ENCODE measurements around the gene PTPRE. TPM values are rescaled to one million over a fixed set of nuclear protein-coding genes. Genes with fewer than 3 reads are reported as not detected.

The PTPRE gene
- total and polyA plus RNA-seq, 9 donors = 3.3 to 6.3 (median 4.4) TPM

- DNase-seq = peak; percentile 74
- peaks cover 34% of the 10 kb centered on the region for H3K4me1 ChIP-seq (ENCODE audit: control insufficient read depth, insufficient read depth, low read length)
- H3K4me3 ChIP-seq (ENCODE audit: low read length) = no peak overlapping the region
- H3K27ac ChIP-seq (ENCODE audit: low read length) = peak overlapping the region; percentile 70
- 42% methylated on average over 7 of the region's 19 CpGs for whole genome bisulfite sequencing (ENCODE audit: insufficient coverage)
- peaks cover 3% of the 10 kb centered on the region for H3K27me3 ChIP-seq (ENCODE audit: control insufficient read depth, insufficient read depth, low read length)
- peaks cover 11% of the 10 kb centered on the region for H3K36me3 ChIP-seq (ENCODE audit: control insufficient read depth, insufficient read depth, low read length)
- no peaks in the 10 kb centered on the region for H3K9me3 ChIP-seq (replicated peaks; ENCODE audit: control insufficient read depth, low read depth, low read length)
Observed at GRCh38 chr10:128062881-128063563, 156.1 kb downstream of the PTPRE start.

- H3K4me3 ChIP-seq (ENCODE audit: low read length) = no peak overlapping the region
- DNase-seq = no peak
- 69% methylated on average over 6 of the region's 7 CpGs for WGBS (ENCODE audit: insufficient coverage)
- peak overlapping the region; percentile 76 for H3K27ac ChIP-seq (ENCODE audit: low read length)
- H3K27me3 ChIP-seq (ENCODE audit: control insufficient read depth, insufficient read depth, low read length) = peaks cover 3% of the 10 kb centered on the region
- peaks cover 34% of the 10 kb centered on the region for H3K4me1 ChIP-seq (ENCODE audit: control insufficient read depth, insufficient read depth, low read length)
- H3K36me3 ChIP-seq (ENCODE audit: control insufficient read depth, insufficient read depth, low read length) = peaks cover 13% of the 10 kb centered on the region
- H3K9me3 ChIP-seq (replicated peaks; ENCODE audit: control insufficient read depth, low read depth, low read length) = no peaks in the 10 kb centered on the region
Observed at GRCh38 chr10:128063736-128064107, 156.8 kb downstream of the PTPRE start.

GRCh38 chr10:128064108-128064969 lies 157.4 kb downstream of the PTPRE start:
- peaks cover 36% of the 10 kb centered on the region for H3K4me1 ChIP-seq (ENCODE audit: control insufficient read depth, insufficient read depth, low read length)
- H3K36me3 ChIP-seq (ENCODE audit: control insufficient read depth, insufficient read depth, low read length) = peaks cover 14% of the 10 kb centered on the region
- WGBS (ENCODE audit: insufficient coverage) = 54% methylated on average over 9 of the region's 11 CpGs
- peaks cover 3% of the 10 kb centered on the region for H3K27me3 ChIP-seq (ENCODE audit: control insufficient read depth, insufficient read depth, low read length)
- no peak overlapping the region for H3K4me3 ChIP-seq (ENCODE audit: low read length)
- peak overlapping the region; percentile 76 for H3K27ac ChIP-seq (ENCODE audit: low read length)
- H3K9me3 ChIP-seq (replicated peaks; ENCODE audit: control insufficient read depth, low read depth, low read length) = no peaks in the 10 kb centered on the region
- peak; percentile 84 for DNase-seq

- H3K4me1 ChIP-seq (ENCODE audit: control insufficient read depth, insufficient read depth, low read length) = peaks cover 38% of the 10 kb centered on the region
- no peak overlapping the region for H3K4me3 ChIP-seq (ENCODE audit: low read length)
- no peak for DNase-seq
- H3K36me3 ChIP-seq (ENCODE audit: control insufficient read depth, insufficient read depth, low read length) = peaks cover 17% of the 10 kb centered on the region
- 74% methylated on average over 9 of the region's 17 CpGs for WGBS (ENCODE audit: insufficient coverage)
- no peaks in the 10 kb centered on the region for H3K9me3 ChIP-seq (replicated peaks; ENCODE audit: control insufficient read depth, low read depth, low read length)
- H3K27ac ChIP-seq (ENCODE audit: low read length) = peak overlapping the region; percentile 25
- peaks cover 3% of the 10 kb centered on the region for H3K27me3 ChIP-seq (ENCODE audit: control insufficient read depth, insufficient read depth, low read length)
Observed at GRCh38 chr10:128064970-128065580, 158.2 kb downstream of the PTPRE start.

GRCh38 chr10:128065881-128066534 lies 159.1 kb downstream of the PTPRE start:
- Histone ChIP-seq H3K9me3 (replicated peaks; ENCODE audit: control insufficient read depth, low read depth, low read length) (no peaks in the 10 kb centered on the region), H3K36me3 (ENCODE audit: control insufficient read depth, insufficient read depth, low read length) (peaks cover 24% of the 10 kb centered on the region), H3K27me3 (ENCODE audit: control insufficient read depth, insufficient read depth, low read length) (peaks cover 3% of the 10 kb centered on the region), H3K4me1 (ENCODE audit: control insufficient read depth, insufficient read depth, low read length) (peaks cover 36% of the 10 kb centered on the region), H3K4me3 (ENCODE audit: low read length) (no peak overlapping the region), H3K27ac (ENCODE audit: low read length) (no peak overlapping the region)
- 92% methylated on average over 13 of the region's 13 CpGs for WGBS (ENCODE audit: insufficient coverage)
- no peak for DNase-seq

- no peak overlapping the region for H3K4me3 ChIP-seq (ENCODE audit: low read length)
- H3K4me1 ChIP-seq (ENCODE audit: control insufficient read depth, insufficient read depth, low read length) = peaks cover 36% of the 10 kb centered on the region
- peaks cover 3% of the 10 kb centered on the region for H3K27me3 ChIP-seq (ENCODE audit: control insufficient read depth, insufficient read depth, low read length)
- H3K9me3 ChIP-seq (replicated peaks; ENCODE audit: control insufficient read depth, low read depth, low read length) = no peaks in the 10 kb centered on the region
- peaks cover 24% of the 10 kb centered on the region for H3K36me3 ChIP-seq (ENCODE audit: control insufficient read depth, insufficient read depth, low read length)
- DNase-seq = no peak
- no peak overlapping the region for H3K27ac ChIP-seq (ENCODE audit: low read length)
- WGBS (ENCODE audit: insufficient coverage) = 86% methylated on average over 13 of the region's 13 CpGs
Observed at GRCh38 chr10:128066870-128067382, 160.0 kb downstream of the PTPRE start.

- H3K4me3 ChIP-seq (ENCODE audit: low read length) = no peak overlapping the region
- peaks cover 26% of the 10 kb centered on the region for H3K36me3 ChIP-seq (ENCODE audit: control insufficient read depth, insufficient read depth, low read length)
- H3K27ac ChIP-seq (ENCODE audit: low read length) = no peak overlapping the region
- no peaks in the 10 kb centered on the region for H3K9me3 ChIP-seq (replicated peaks; ENCODE audit: control insufficient read depth, low read depth, low read length)
- WGBS (ENCODE audit: insufficient coverage) = 76% methylated on average over 22 of the region's 25 CpGs
- H3K27me3 ChIP-seq (ENCODE audit: control insufficient read depth, insufficient read depth, low read length) = no peaks in the 10 kb centered on the region
- peaks cover 30% of the 10 kb centered on the region for H3K4me1 ChIP-seq (ENCODE audit: control insufficient read depth, insufficient read depth, low read length)
- DNase-seq = no peak
Observed at GRCh38 chr10:128067691-128068397, 160.9 kb downstream of the PTPRE start.

- Histone ChIP-seq H3K9me3 (replicated peaks; ENCODE audit: control insufficient read depth, low read depth, low read length) (no peaks in the 10 kb centered on the region), H3K27me3 (ENCODE audit: control insufficient read depth, insufficient read depth, low read length) (no peaks in the 10 kb centered on the region), H3K27ac (ENCODE audit: low read length) (no peak overlapping the region), H3K4me1 (ENCODE audit: control insufficient read depth, insufficient read depth, low read length) (peaks cover 23% of the 10 kb centered on the region), H3K4me3 (ENCODE audit: low read length) (no peak overlapping the region), H3K36me3 (ENCODE audit: control insufficient read depth, insufficient read depth, low read length) (peaks cover 27% of the 10 kb centered on the region)
- DNase-seq = no peak
- WGBS (ENCODE audit: insufficient coverage) = 87% methylated on average over 11 of the region's 19 CpGs
Observed at GRCh38 chr10:128068398-128069285, 161.7 kb downstream of the PTPRE start.
